K562 (cell line): ENCODE data around the gene AHCYL1. TPM values are rescaled to one million over a fixed set of nuclear protein-coding genes. Genes with fewer than 3 reads are reported as not detected.
A peak's percentile ranks its signal among the peaks of the same experiment; 100 is the strongest.

ENCODE experiments used
- C11orf30 ChIP-seq: fragments of 450-650 bp; IDR thresholded peaks from 2 replicates; pipeline ENCODE4 v1.6.1; 2016; ENCODE audit warnings: low read depth, mild to moderate bottlenecking
- CHD1 ChIP-seq: fragments of 200-600 bp; sonication (generic); IDR thresholded peaks from one replicate; pipeline ENCODE4 v1.6.1; 2012; ENCODE audit warnings: mild to moderate bottlenecking, moderate library complexity, low read length, inconsistent platforms
- ELF4 ChIP-seq: fragments of 450-650 bp; formaldehyde crosslinking; IDR thresholded peaks from 2 replicates; pipeline ENCODE4 v1.4.0; 2022; ENCODE audit warnings: missing genetic modification characterization
- ESRRB ChIP-seq: fragments of 250-450 bp; sonication (Bioruptor Pico); IDR thresholded peaks from 2 replicates; pipeline ENCODE4 v1.5.0; 2020; ENCODE audit warnings: mild to moderate bottlenecking, moderate library complexity, borderline replicate concordance
- ETV6 ChIP-seq, 3 experiments: fragments of 150-350 bp in 1 of 3; sonication (generic) in 1 of 3; formaldehyde crosslinking in 1 of 3; IDR thresholded peaks; 2 replicates each; pipeline versions ENCODE4 v1.6.1 to v1.8.0; 2014 to 2022; ENCODE audit warnings: borderline replicate concordance in 2 of 3, low read depth in 2 of 3, antibody characterized with exemption in 1 of 3, low read length in 1 of 3, mild to moderate bottlenecking in 1 of 3, missing genetic modification reagents in 1 of 3
- FOXA1 ChIP-seq: fragments of 450-650 bp; IDR thresholded peaks from 2 replicates; pipeline ENCODE4 v1.6.1; 2016; ENCODE audit warnings: mild to moderate bottlenecking, borderline replicate concordance
- FUS ChIP-seq: fragments of 200-400 bp; formaldehyde crosslinking; optimal IDR thresholded peaks from 2 replicates; pipeline ENCODE3; 2017; ENCODE audit warnings: low read depth, low read length
- MEIS2 ChIP-seq: fragments of 450-650 bp; IDR thresholded peaks from 2 replicates; pipeline ENCODE4 v1.6.1; 2014; ENCODE audit warnings: mild to moderate bottlenecking; ENCODE audit not compliant: partially characterized antibody
- NR3C1 ChIP-seq: sonication (generic); formaldehyde crosslinking; IDR thresholded peaks from 2 replicates; pipeline ENCODE4 v1.8.1; 2022; ENCODE audit warnings: missing genetic modification reagents
- RBM22 ChIP-seq: fragments of 200-400 bp; formaldehyde crosslinking; IDR thresholded peaks from 2 replicates; pipeline ENCODE4 v1.6.1; 2018; ENCODE audit warnings: low read length, low read depth; ENCODE audit not compliant: poor library complexity, severe bottlenecking
- RFX7 ChIP-seq: fragments of 250-450 bp; sonication (Bioruptor Pico); IDR thresholded peaks from 2 replicates; pipeline ENCODE4 v1.5.1; 2021; ENCODE audit warnings: mild to moderate bottlenecking
- SAFB ChIP-seq: fragments of 200-400 bp; formaldehyde crosslinking; IDR thresholded peaks from 2 replicates; pipeline ENCODE4 v1.6.1; 2017; ENCODE audit warnings: low read depth, low read length, borderline replicate concordance
- SIN3A ChIP-seq, 2 experiments: fragments of 150-350 bp in 1 of 2; IDR thresholded peaks; 2 replicates each; pipeline ENCODE4 v1.6.1; 2011 to 2016; ENCODE audit warnings: borderline replicate concordance in 2 of 2, low read depth in 2 of 2, low read length in 2 of 2, mild to moderate bottlenecking in 2 of 2, moderate library complexity in 2 of 2; ENCODE audit not compliant: control insufficient read depth in 1 of 2
- TAF15 ChIP-seq: fragments of 200-400 bp; formaldehyde crosslinking; IDR thresholded peaks from 2 replicates; pipeline ENCODE4 v1.6.1; 2017; ENCODE audit warnings: mild to moderate bottlenecking, low read depth, low read length, moderate library complexity
- TFAM ChIP-seq: fragments of 250-450 bp; sonication (Bioruptor Pico); conservative IDR thresholded peaks from 2 replicates; pipeline ENCODE4 v1.5.0; 2021; ENCODE audit warnings: mild to moderate bottlenecking, moderate library complexity
- ZNF263 ChIP-seq: sonication (generic); formaldehyde crosslinking; IDR thresholded peaks from 2 replicates; pipeline ENCODE4 v1.8.0; 2022; ENCODE audit warnings: mild to moderate bottlenecking, missing genetic modification reagents, borderline replicate concordance
- ZNF354B ChIP-seq: fragments of 250-450 bp; sonication (Bioruptor Pico); IDR thresholded peaks from 2 replicates; pipeline ENCODE4 v1.4.0; 2020
- ZNF431 ChIP-seq: sonication (generic); formaldehyde crosslinking; IDR thresholded peaks from 2 replicates; pipeline ENCODE4 v1.8.0; 2022; ENCODE audit warnings: mild to moderate bottlenecking, missing genetic modification reagents
- ZNF507 ChIP-seq: conservative IDR thresholded peaks from 2 replicates; pipeline ENCODE4 v1.6.1; 2017; ENCODE audit warnings: missing genetic modification characterization, missing compliant biosample characterization
- polyA plus RNA-seq, 8 experiments: library from polyadenylated mRNA; depleted of rRNA in 4 of 8; stranded (reverse) in 5 of 8; unstranded in 3 of 8; fragments of >200 nt; fragmentation: Nextera tagmentation in 2 of 8; fragmentation: Illumina TruSeq in 1 of 8; extraction: Ambion mirVana in 2 of 8; extraction: Trizol in 1 of 8; gene quantifications; 2 replicates each; pipeline versions ENCODE4 v1.2.1 to v1.2.3, GENCODE V29; 2011 to 2014; ENCODE audit warnings: inconsistent platforms in 1 of 8, missing spikeins in 1 of 8
- total RNA-seq, 7 experiments: library from RNA; depleted of rRNA in 6 of 7; stranded (reverse); fragments of >200 nt in 6 of 7; fragmentation: Illumina TruSeq in 2 of 7; extraction: Trizol in 2 of 7; gene quantifications; 2 replicates each; pipeline versions ENCODE4 v1.2.1 to v1.2.3, GENCODE V29; 2011 to 2021; ENCODE audit warnings: low replicate concordance in 1 of 7
- TF ChIP-seq, protein P1 (sequence below): fragments of 450-650 bp; formaldehyde crosslinking; IDR thresholded peaks from 2 replicates; pipeline ENCODE4 v1.4.0; 2022; ENCODE audit warnings: mild to moderate bottlenecking, moderate library complexity
- TF ChIP-seq, protein P2 (sequence below): fragments of 450-650 bp; IDR thresholded peaks from 2 replicates; pipeline ENCODE4 v1.6.1; 2016; ENCODE audit warnings: low read depth, mild to moderate bottlenecking, moderate library complexity
- TF ChIP-seq, protein P3 (sequence below): IDR thresholded peaks from 2 replicates; pipeline ENCODE4 v1.6.1; 2011; ENCODE audit not compliant: insufficient read length; ENCODE audit errors: extremely low read depth
- TF ChIP-seq, protein P4 (sequence below): IDR thresholded peaks from 3 replicates; pipeline ENCODE4 v1.6.1; 2011; ENCODE audit warnings: borderline replicate concordance, mild to moderate bottlenecking; ENCODE audit not compliant: insufficient read length, insufficient read depth

The AHCYL1 gene
- total and polyA plus RNA-seq, 9 of the 15 experiments (the other 6 are each of a cell fraction or from before 2014, with no cell fraction given) = 27.3 to 118 (median 44.5) TPM

DNA sequence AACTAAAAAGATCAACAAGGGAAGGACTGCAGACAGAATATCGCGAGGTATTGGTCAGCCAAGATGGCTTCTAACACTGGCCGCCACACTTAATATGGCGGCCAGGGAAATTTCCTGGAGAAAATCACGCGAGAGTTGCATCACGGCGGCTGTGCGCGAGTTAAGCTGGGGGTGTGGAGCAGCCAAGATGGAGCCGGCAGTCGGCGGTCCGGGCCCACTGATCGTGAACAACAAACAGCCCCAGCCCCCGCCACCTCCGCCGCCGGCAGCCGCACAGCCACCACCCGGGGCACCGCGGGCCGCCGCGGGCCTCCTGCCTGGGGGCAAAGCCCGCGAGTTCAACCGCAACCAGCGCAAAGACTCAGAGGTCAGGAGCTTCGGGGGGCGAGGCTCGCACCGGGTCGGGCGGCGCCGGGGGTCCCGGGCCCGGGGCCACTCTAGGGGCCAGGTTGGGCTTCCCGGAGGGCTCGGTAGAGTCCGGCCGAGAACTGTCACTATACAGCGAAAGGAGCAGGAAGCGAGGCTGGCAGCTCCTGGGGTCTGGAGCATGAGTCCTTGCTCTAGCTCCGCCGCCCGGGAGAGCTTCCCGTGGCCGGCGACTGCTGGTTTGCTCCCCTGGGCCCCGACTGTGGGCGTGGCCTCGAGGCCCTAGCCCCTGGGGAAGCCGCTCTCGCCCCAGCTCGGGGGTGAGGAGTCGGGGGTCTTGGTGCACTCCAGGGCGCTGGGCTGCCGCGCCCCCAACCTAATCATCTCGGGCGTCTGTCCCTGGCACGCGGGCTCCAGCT is 50.1 kb downstream of the AHCYL1 start, which contains the start of gene STRIP1 (continued):
- no peak for TF ChIP-seq TFAM (CRISPR knock-in tag)
- peak; percentile 68; a peak in 3 of 4 replicates for TF ChIP-seq SIN3A (IDR thresholded peaks at IDR 0.05; ENCODE audit: borderline replicate concordance in 2 of 2, control insufficient read depth in 1 of 2, low read depth in 2 of 2, low read length in 2 of 2)
- TF ChIP-seq C11orf30 = no peak
- TF ChIP-seq FOXA1 = no peak
- TF ChIP-seq SAFB = no peak
- TF ChIP-seq MEIS2 = no peak
- TF ChIP-seq, protein P1, sequence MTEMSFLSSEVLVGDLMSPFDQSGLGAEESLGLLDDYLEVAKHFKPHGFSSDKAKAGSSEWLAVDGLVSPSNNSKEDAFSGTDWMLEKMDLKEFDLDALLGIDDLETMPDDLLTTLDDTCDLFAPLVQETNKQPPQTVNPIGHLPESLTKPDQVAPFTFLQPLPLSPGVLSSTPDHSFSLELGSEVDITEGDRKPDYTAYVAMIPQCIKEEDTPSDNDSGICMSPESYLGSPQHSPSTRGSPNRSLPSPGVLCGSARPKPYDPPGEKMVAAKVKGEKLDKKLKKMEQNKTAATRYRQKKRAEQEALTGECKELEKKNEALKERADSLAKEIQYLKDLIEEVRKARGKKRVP (CRISPR knock-in tag) = peak; percentile 77
- TF ChIP-seq, protein P2, sequence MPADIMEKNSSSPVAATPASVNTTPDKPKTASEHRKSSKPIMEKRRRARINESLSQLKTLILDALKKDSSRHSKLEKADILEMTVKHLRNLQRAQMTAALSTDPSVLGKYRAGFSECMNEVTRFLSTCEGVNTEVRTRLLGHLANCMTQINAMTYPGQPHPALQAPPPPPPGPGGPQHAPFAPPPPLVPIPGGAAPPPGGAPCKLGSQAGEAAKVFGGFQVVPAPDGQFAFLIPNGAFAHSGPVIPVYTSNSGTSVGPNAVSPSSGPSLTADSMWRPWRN = no peak
- peak; percentile 66 for TF ChIP-seq CHD1
- no peak for TF ChIP-seq TAF15
- peak; percentile 65 for TF ChIP-seq ZNF431 (CRISPR knock-in tag)
- TF ChIP-seq ELF4 = no peak
- TF ChIP-seq ESRRB (CRISPR knock-in tag) = no peak
- TF ChIP-seq ZNF354B (CRISPR knock-in tag) = no peak
- TF ChIP-seq FUS = no peak
- peak; percentile 60 for TF ChIP-seq RBM22
- TF ChIP-seq ZNF263 = no peak; the same call in 1 of the 2 replicates
- TF ChIP-seq ZNF507 (tag) = no peak
- TF ChIP-seq, protein P3, sequence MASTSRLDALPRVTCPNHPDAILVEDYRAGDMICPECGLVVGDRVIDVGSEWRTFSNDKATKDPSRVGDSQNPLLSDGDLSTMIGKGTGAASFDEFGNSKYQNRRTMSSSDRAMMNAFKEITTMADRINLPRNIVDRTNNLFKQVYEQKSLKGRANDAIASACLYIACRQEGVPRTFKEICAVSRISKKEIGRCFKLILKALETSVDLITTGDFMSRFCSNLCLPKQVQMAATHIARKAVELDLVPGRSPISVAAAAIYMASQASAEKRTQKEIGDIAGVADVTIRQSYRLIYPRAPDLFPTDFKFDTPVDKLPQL = no peak
- no peak for TF ChIP-seq RFX7
- no peak for TF ChIP-seq NR3C1 (CRISPR knock-in tag)
- TF ChIP-seq, protein P4, sequence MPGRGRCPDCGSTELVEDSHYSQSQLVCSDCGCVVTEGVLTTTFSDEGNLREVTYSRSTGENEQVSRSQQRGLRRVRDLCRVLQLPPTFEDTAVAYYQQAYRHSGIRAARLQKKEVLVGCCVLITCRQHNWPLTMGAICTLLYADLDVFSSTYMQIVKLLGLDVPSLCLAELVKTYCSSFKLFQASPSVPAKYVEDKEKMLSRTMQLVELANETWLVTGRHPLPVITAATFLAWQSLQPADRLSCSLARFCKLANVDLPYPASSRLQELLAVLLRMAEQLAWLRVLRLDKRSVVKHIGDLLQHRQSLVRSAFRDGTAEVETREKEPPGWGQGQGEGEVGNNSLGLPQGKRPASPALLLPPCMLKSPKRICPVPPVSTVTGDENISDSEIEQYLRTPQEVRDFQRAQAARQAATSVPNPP = no peak
- TF ChIP-seq ETV6 (IDR thresholded peaks at IDR 0.05; ENCODE audit: borderline replicate concordance in 1 of 2, low read depth in 2 of 2, low read length in 1 of 2) = peak in 1 of 2 experiments; percentile 39; a peak in 1 of 4 replicates
- no peak for TF ChIP-seq ETV6 (CRISPR knock-in tag; IDR thresholded peaks at IDR 0.05; ENCODE audit: borderline replicate concordance)
